ENCODE measurements around the gene TICRR.

- no peak for TF ChIP-seq CTCF (IDR thresholded peaks at IDR 0.05)
- no peak for TF ChIP-seq ZFX (IDR thresholded peaks at IDR 0.05; ENCODE audit: borderline replicate concordance)
Observed at GRCh38 chr15:89575146-89575655, at the start of gene TICRR.

Measured in 22Rv1 (cell line).